Posterior cingulate gyrus (tissue), 11 donors: ENCODE results near the gene GUCY1A1.

Experiments
- DNase-seq, 10 donors: peaks; one replicate each; pipeline versions ENCODE4 v3.0.0 to v3.0.0-alpha.2; 2020 to 2021; ENCODE audit warnings: mixed read lengths in 3 of 10
- intact Hi-C: fragments of 100-400 bp; cut with DNase I; formaldehyde crosslinking; loops from one replicate; pipeline ENCODE4 v1.15.1; 2023

The GUCY1A1 gene

GRCh38 chr4:155688860-155689259 lies 22.2 kb downstream of the GUCY1A1 start:
- DNase-seq: no peak
- intact Hi-C loops: no loop called here

GRCh38 chr4:155690044-155690837 lies 23.6 kb downstream of the GUCY1A1 start:
- intact Hi-C loops: no loop called here
- no peak for DNase-seq

GRCh38 chr4:155692361-155692760 lies 25.7 kb downstream of the GUCY1A1 start:
- intact Hi-C loops: no loop called here

GRCh38 chr4:155693015-155693663 lies 26.5 kb downstream of the GUCY1A1 start:
- no peak for DNase-seq
- intact Hi-C loops: no loop called here

More at GRCh38 chr4:155692361-155692760, 25.7 kb downstream of the GUCY1A1 start:
- no peak for DNase-seq

GRCh38 chr4:155694100-155694785 lies 27.6 kb downstream of the GUCY1A1 start:
- intact Hi-C loops: no loop called here
- DNase-seq: no peak

DNA sequence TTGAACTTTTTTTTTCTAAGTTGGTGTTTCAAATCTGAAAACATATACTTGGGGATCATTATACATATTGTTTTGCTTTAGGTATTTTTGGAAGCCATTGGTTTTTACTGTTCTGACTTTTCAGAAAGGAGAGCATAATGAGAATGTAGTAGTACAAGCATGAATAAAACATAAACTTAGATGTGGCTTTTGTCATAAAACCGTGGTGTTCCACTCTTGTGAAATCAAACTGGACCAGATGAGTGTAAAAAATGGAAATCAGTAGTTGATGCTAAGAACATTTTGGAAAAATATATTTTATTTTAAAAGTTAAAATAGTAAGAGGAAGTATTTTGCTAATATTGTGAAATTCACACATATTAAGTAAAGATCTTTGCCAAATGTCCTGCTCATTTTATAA lies 29.6 kb downstream of the GUCY1A1 start:
- intact Hi-C loops: no loop called here
- no peak for DNase-seq

DNA sequence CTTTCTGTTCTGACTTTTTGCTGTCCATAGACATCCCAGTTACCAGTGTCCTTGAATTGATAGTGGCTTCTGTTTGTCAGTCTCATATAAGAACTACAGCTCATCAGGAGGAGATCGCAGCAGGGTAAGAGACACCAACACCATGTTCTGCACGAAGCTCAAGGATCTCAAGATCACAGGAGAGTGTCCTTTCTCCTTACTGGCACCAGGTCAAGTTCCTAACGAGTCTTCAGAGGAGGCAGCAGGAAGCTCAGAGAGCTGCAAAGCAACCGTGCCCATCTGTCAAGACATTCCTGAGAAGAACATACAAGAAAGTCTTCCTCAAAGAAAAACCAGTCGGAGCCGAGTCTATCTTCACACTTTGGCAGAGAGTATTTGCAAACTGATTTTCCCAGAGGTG lies 30.1 kb downstream of the GUCY1A1 start:
- intact Hi-C loops: no loop called here
- no peak for DNase-seq

- intact Hi-C loops: no loop called here
- DNase-seq: no peak
Observed at GRCh38 chr4:155701827-155702226, 35.2 kb downstream of the GUCY1A1 start.

DNA sequence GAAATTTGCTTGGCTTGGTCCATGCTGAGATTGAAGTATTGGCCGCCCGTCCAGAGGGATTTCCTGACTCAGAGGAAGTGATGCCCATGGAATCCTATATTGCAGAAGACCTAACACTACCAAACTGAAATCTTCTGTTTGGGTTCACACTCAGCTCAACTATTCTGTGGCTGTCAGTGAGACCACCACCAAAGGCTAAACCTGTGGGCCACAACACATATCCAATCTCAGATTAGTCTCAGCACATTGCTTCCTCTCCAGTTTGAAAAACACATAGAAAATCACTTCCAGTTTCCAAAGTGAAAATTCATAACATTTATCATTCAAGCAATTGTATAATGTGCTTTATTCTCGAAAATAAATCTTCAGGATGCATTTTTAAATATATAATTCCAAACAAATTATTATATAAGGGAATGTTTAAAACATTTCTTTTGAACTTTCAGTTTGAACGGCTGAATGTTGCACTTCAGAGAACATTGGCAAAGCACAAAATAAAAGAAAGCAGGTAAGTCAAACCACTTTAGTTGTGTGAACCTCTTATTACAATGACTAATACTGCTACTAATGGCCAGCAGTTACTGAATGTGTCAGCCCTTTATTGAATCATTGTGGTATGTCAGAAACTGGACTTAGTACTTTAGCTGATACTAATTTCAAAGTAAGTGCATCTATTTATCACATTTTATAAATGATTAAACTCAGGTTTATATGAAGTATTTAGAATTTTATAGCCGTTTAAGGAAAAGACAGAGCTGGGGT lies 37.0 kb downstream of the GUCY1A1 start:
- intact Hi-C loops: no loop called here

GRCh38 chr4:155704841-155705404 lies 38.3 kb downstream of the GUCY1A1 start:
- intact Hi-C loops: no loop called here

More for the DNA sequence above, 37.0 kb downstream of the GUCY1A1 start:
- no peak for DNase-seq

GRCh38 chr4:155705664-155706063 lies 39.0 kb downstream of the GUCY1A1 start:
- intact Hi-C loops: no loop called here
- DNase-seq: no peak

More at GRCh38 chr4:155704841-155705404, 38.3 kb downstream of the GUCY1A1 start:
- DNase-seq: peak in 1 of 10 donors; percentile 76

GRCh38 chr4:155706147-155706546 lies 39.5 kb downstream of the GUCY1A1 start:
- intact Hi-C loops: no loop called here

DNA sequence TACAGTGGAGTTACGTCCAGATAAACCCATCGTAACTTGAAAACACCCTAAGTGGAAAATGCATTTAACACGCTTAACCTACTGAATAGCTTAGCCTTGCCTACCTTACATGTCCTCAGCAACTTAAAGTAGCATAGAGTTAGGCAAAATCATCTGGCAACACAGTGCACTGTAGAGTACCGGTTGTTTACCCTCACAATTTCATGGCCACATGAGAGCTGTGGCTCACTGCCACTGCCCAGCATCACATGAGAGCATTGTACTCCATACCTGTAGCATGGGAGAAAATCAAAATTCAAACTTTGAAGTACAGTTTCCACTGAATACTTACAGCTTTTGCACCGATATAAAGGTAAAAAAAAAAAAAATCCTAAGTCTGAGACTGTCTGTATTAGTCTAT lies 40.6 kb downstream of the GUCY1A1 start:
- no peak for DNase-seq
- intact Hi-C loops: no loop called here

More at GRCh38 chr4:155706147-155706546, 39.5 kb downstream of the GUCY1A1 start:
- no peak for DNase-seq

DNA sequence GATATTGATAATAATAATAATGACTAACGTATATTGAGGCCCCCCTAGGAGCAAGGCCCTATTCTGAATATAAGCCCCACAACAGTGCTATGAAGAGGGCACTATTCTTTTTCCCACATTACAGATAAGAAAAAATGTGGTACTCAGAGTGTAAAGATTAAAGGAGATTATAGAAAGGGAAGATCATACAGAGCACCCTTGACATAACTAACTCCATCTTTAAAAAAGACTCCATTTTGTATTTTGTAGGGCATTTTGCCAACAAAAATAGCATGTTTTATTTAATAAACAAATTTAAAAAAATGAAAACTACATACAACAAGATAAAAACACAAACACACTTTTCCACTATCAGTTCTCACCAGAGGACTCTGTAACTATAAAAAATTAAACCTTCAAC lies 42.1 kb downstream of the GUCY1A1 start:
- no peak for DNase-seq
- intact Hi-C loops: no loop called here

DNA sequence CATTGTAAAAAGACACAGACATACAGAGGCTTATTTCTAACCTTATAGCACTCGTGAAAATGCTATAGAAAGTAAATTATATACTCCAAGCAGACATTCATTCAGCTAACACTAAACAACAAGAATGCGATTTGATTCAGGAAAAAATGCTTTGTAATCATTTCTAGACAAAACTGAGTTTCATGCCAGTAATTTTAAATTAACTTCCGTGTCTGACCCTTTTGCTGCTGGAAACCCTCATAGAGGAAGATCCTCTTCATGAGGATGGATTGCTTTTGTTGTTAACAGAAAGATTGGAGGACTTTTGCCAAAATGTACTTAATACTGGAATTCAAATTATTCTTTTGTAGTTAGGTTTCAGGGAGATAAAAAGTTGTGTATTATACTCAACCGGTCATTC lies 43.3 kb downstream of the GUCY1A1 start:
- intact Hi-C loops: no loop called here
- no peak for DNase-seq

GRCh38 chr4:155711556-155711955 lies 44.9 kb downstream of the GUCY1A1 start:
- intact Hi-C loops: no loop called here
- no peak for DNase-seq

DNA sequence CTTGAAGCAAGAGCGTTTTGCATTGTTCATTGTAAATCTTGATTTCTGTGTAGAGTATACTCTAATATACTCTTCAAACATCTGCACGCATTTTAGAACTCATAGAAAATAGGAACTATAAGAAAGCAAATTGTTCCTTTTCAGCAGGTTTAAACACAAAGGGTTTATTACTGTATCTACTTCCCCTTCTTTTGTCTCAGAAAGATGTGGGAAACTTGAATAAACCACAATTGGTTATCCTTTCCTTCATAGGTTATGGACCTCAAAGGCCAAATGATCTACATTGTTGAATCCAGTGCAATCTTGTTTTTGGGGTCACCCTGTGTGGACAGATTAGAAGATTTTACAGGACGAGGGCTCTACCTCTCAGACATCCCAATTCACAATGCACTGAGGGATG lies 46.2 kb downstream of the GUCY1A1 start:
- intact Hi-C loops: no loop called here
- no peak for DNase-seq

DNA sequence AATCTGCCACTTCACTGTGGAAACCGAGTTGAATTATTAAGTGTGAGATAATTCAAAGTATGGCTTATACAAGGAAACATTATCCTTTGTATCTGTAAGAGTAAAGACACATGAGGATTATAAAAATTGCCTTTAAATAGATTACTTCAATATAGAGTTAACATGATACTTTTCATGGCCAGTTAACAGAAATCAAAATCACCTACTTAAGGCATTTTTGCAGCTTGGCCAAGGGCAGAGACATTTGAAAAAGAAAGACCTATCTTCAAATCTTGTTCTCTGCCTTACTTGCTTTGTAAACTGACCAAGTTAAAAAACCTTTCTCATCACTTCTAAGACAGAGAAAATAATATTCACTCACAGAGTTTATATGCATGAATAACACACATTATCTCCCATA lies 47.3 kb downstream of the GUCY1A1 start:
- intact Hi-C loops: no loop called here
- DNase-seq: no peak

GRCh38 chr4:155722336-155722735 lies 55.7 kb downstream of the GUCY1A1 start:
- no peak for DNase-seq
- intact Hi-C loops: no loop called here

DNA sequence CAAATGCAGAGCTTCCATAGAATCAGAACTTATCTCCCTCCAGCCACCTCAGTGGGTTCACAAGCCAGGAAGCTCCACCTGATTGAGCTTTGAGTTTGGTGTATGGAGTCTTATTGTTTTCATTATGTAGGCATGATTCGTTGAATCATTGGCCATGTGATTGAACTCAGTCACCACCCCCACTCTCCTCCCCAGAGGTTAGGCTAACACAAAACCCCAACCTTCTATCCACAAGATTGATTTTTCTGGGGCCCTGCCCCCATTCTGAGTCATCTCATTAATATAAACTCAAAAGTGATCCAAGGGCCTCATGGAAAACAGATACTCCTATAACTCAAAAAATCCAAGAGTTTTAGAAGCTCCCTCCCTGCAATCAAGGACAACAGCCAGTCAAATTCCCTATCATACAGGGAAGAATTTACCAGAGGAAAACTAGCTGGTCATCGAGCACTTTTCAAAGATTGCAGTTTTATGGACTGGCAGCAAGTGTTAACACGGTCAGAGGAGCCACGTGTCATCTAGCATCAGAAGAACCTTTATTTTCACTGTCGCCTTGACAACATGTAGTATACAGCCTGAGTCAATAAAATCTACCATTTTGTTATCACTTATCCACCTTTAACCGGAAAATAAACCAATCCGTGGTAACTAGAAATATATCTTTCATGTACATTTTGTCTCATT lies 56.3 kb downstream of the GUCY1A1 start:
- no peak for DNase-seq
- intact Hi-C loops: no loop called here
